Measurements from ENCODE around the gene FOXP1. TPM values are rescaled to one million over a fixed set of nuclear protein-coding genes. Genes with fewer than 3 reads are reported as not detected.

Gene FOXP1
- total and polyA plus RNA-seq, 2 of the 8 experiments (the other 6 are each of a cell fraction or from before 2014, with no cell fraction given) = 13.9 to 25.4 TPM

DNA sequence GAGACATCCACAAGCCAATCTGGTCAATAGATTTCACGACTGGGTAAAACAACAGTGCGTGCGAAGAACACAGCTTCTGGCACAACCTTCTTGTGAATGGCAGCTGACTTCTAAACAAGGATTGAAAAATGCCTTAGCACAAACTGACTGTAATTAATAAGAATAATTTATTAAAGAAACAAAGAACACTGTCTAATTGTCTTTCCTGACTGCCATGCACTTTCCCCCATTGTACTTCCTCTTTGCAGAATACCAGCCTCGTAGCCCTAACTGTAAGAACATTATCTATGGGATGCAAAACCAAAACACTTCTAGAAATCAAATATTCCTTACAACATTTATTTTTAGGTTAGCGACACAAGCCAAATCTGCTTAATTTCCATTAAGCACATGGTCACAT is 6.5 kb downstream of the FOXP1 start:
- peaks cover 0 to 3% of the 10 kb centered on the region in 2 experiments for H4K20me1 ChIP-seq (replicated peaks in 1 of 2; ENCODE audit: control insufficient read depth in 1 of 2, insufficient read depth in 2 of 2, low read length in 2 of 2)
- H3K23ac ChIP-seq (ENCODE audit: insufficient read length) = no peak overlapping the region
- no peak overlapping the region for H3K4me2 ChIP-seq (ENCODE audit: insufficient read depth in 1 of 2, low read depth in 2 of 2, low read length in 2 of 2)
- H3K79me1 ChIP-seq (ENCODE audit: low read depth, low read length) = no peaks in the 10 kb centered on the region
- no peak overlapping the region for H3K56ac ChIP-seq (replicated peaks; ENCODE audit: insufficient read length, low read depth, low read length)
- H2BK20ac ChIP-seq (ENCODE audit: low read length) = no peak overlapping the region
- H2AFZ ChIP-seq (ENCODE audit: low read length) = no peak overlapping the region
- H3K4ac ChIP-seq (replicated peaks; ENCODE audit: insufficient read length, low read depth, low read length) = no peak overlapping the region
- no peak for FAIRE-seq
- CTCF ChIA-PET (ENCODE audit: partially characterized antibody) = interaction anchor here (0.6 kb wide), 1 partner anchor 9 kb away, joined by 3 read pairs; no protein-coding TSS in a partner anchor
- no peak overlapping the region for H4K91ac ChIP-seq (replicated peaks; ENCODE audit: insufficient read length, low read length)
- H4K5ac ChIP-seq (ENCODE audit: insufficient read length, low read depth, low read length) = no peak overlapping the region
- no peaks in the 10 kb centered on the region for H3K79me2 ChIP-seq (ENCODE audit: control insufficient read depth in 1 of 2, insufficient read depth in 2 of 2, low read length in 2 of 2)
- no peak overlapping the region for H2BK120ac ChIP-seq (replicated peaks; ENCODE audit: low read depth, low read length)
- no peak overlapping the region for H2BK15ac ChIP-seq (ENCODE audit: low read length)
- peaks cover 0 to 14% (median 10%) of the 10 kb centered on the region in 4 experiments; a peak in 5 of 7 replicates for H3K27me3 ChIP-seq (replicated peaks in 1 of 4; ENCODE audit: control insufficient read depth in 3 of 4, extremely low read depth in 1 of 4, insufficient read depth in 3 of 4, low read length in 3 of 4)
- POLR2A ChIA-PET (ENCODE audit: partially characterized antibody) = no interaction called here
- H3K18ac ChIP-seq (ENCODE audit: extremely low read depth, low read length) = no peak overlapping the region
- H3K9ac ChIP-seq (replicated peaks in 1 of 4; ENCODE audit: extremely low read depth in 1 of 4, low read depth in 3 of 4, low read length in 3 of 4) = no peak overlapping the region
- H2BK12ac ChIP-seq (ENCODE audit: low read depth, low read length) = no peak overlapping the region
- no peak overlapping the region for H2BK5ac ChIP-seq (ENCODE audit: low read depth, low read length)
- H3K23me2 ChIP-seq (ENCODE audit: low read depth, low read length) = peaks cover 9% of the 10 kb centered on the region; the same call in 1 of the 2 replicates
- H3K9me3 ChIP-seq (ENCODE audit: insufficient read depth in 2 of 2, low read depth in 1 of 2, low read length in 1 of 2) = no peaks in the 10 kb centered on the region
- H3K14ac ChIP-seq (ENCODE audit: insufficient read length) = no peak overlapping the region
- H3K36me3 ChIP-seq (ENCODE audit: control insufficient read depth in 2 of 4, insufficient read depth in 4 of 4, low read length in 3 of 4) = no peaks in the 10 kb centered on the region
- no peak overlapping the region for H3K27ac ChIP-seq (ENCODE audit: low read depth, low read length)
- H4K8ac ChIP-seq (ENCODE audit: extremely low read depth, insufficient read depth, low read length) = no peak overlapping the region
- H2AK5ac ChIP-seq (ENCODE audit: low read depth, low read length) = no peak overlapping the region
- peaks cover 0 to 8% (median 4%) of the 10 kb centered on the region in 4 experiments; a peak in 5 of 7 replicates for H3K4me1 ChIP-seq (replicated peaks in 1 of 4; ENCODE audit: control insufficient read depth in 3 of 4, insufficient read depth in 4 of 4, low read length in 3 of 4)
- no peak overlapping the region for H3K4me3 ChIP-seq (ENCODE audit: extremely low read depth in 1 of 4, insufficient read depth in 2 of 4, low read depth in 3 of 4, low read length in 4 of 4)
- DNase-seq (ENCODE audit: low read depth in 1 of 2, low spot score in 2 of 2) = no peak
- 91% methylated on average over 5 of the region's 5 CpGs; no CpG with 5 or more reads in 1 of the 2 experiments for WGBS, 2 experiments (ENCODE audit: extremely low coverage in 1 of 2, insufficient coverage in 1 of 2, insufficient read length in 1 of 2, insufficient replicate concordance in 2 of 2, low coverage in 1 of 2, low lambda C conversion rate in 2 of 2, missing lambda C conversion rate in 1 of 2)
- TF ChIP-seq RNF2 (IDR thresholded peaks at IDR 0.05; ENCODE audit: borderline replicate concordance, low read depth, low read length, missing control alignments, poor library complexity, severe bottlenecking) = no peak
- TF ChIP-seq ZNF274 (IDR thresholded peaks at IDR 0.05; ENCODE audit: borderline replicate concordance, extremely low read depth, low read length) = no peak
- TF ChIP-seq, protein P1, sequence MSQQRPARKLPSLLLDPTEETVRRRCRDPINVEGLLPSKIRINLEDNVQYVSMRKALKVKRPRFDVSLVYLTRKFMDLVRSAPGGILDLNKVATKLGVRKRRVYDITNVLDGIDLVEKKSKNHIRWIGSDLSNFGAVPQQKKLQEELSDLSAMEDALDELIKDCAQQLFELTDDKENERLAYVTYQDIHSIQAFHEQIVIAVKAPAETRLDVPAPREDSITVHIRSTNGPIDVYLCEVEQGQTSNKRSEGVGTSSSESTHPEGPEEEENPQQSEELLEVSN (IDR thresholded peaks at IDR 0.05) = no peak
- no peak for TF ChIP-seq RXRA (IDR thresholded peaks at IDR 0.05; ENCODE audit: insufficient read depth, low read depth, low read length)
- TF ChIP-seq HDAC2 (IDR thresholded peaks at IDR 0.05; ENCODE audit: borderline replicate concordance in 1 of 2, low read depth in 2 of 2, low read length in 2 of 2) = no peak
- no peak for TF ChIP-seq SP2 (IDR thresholded peaks at IDR 0.05; ENCODE audit: low read length)
- TF ChIP-seq EGR1 (IDR thresholded peaks at IDR 0.05; ENCODE audit: borderline replicate concordance, low read depth, low read length) = no peak
- TF ChIP-seq ATF3 (IDR thresholded peaks at IDR 0.05; ENCODE audit: insufficient read depth, low read depth, low read length) = no peak
- no peak for TF ChIP-seq GTF2F1 (IDR thresholded peaks at IDR 0.05; ENCODE audit: borderline replicate concordance, low read depth, low read length)
- no peak for TF ChIP-seq TCF12 (IDR thresholded peaks at IDR 0.05; ENCODE audit: low read depth, low read length)
- no peak for TF ChIP-seq EZH2 (IDR thresholded peaks at IDR 0.05; ENCODE audit: low read depth, low read length, severe bottlenecking)
- TF ChIP-seq CTBP2 (IDR thresholded peaks at IDR 0.05; ENCODE audit: borderline replicate concordance, insufficient read depth, insufficient read length, low read length) = no peak

All from H1 (cell line).